IMR-90 (cell line): ENCODE data around the gene OR13J1. TPM values are rescaled to one million over a fixed set of nuclear protein-coding genes. Genes with fewer than 3 reads are reported as not detected.

Experiments
- ATAC-seq: fragments of 200-7000 bp; cut with Tn5 transposase; 2 replicates; pipeline ENCODE4 v1.9.1; 2020; ENCODE audit warnings: low read depth, mild to moderate bottlenecking, moderate library complexity
- BruUV-seq: library from RNA; stranded (reverse); fragments of 400-500 nt; replicated peaks from 2 replicates; lab custom pipeline; 2021; lab: Mats Ljungman, UMichigan
- CTCF ChIA-PET: fragments of 300-600 bp; formaldehyde crosslinking; extraction: SDS; loops from one replicate; lab custom pipeline; 2021; ENCODE audit warnings: antibody characterized with exemption; lab: Yijun Ruan, JAX
- POLR2A ChIA-PET: fragments of 300-600 bp; sonication (Branson Sonifier 250); formaldehyde crosslinking; loops from one replicate; lab custom pipeline; 2022; ENCODE audit warnings: antibody characterized with exemption; ENCODE audit not compliant: unreplicated experiment; lab: Charles Lee
- DNase-seq: peaks from one replicate; pipeline ENCODE4 v3.0.0; 2013
- H2AFZ ChIP-seq: replicated peaks from 2 replicates; pipeline ENCODE3; 2013; ENCODE audit warnings: low read length, mild to moderate bottlenecking; ENCODE audit not compliant: poor library complexity
- H2AK5ac ChIP-seq: 2 replicates; pipeline ENCODE4 v1.6.1; 2013; ENCODE audit warnings: low read depth, low read length, inconsistent platforms
- H2AK9ac ChIP-seq: replicated peaks from 2 replicates; pipeline ENCODE3; 2013; ENCODE audit warnings: mild to moderate bottlenecking, low read depth, low read length, moderate library complexity; ENCODE audit not compliant: poor library complexity
- H2BK120ac ChIP-seq: 2 replicates; pipeline ENCODE4 v1.6.1; 2013; ENCODE audit warnings: low read depth, low read length, inconsistent platforms
- H2BK15ac ChIP-seq: 3 replicates; pipeline ENCODE4 v1.6.1; 2013; ENCODE audit warnings: low read depth, low read length, inconsistent platforms
- H2BK20ac ChIP-seq: 2 replicates; pipeline ENCODE4 v1.6.1; 2013; ENCODE audit warnings: low read depth, mild to moderate bottlenecking, inconsistent platforms, low read length, moderate library complexity
- H2BK5ac ChIP-seq: 2 replicates; pipeline ENCODE4 v1.6.1; 2013; ENCODE audit warnings: mild to moderate bottlenecking, low read depth, low read length, inconsistent platforms; ENCODE audit not compliant: poor library complexity, severe bottlenecking
- H3K14ac ChIP-seq: replicated peaks from 2 replicates; pipeline ENCODE4 v1.6.1; 2013; ENCODE audit warnings: low read depth, low read length, inconsistent platforms
- H3K18ac ChIP-seq: 2 replicates; pipeline ENCODE4 v1.6.1; 2013; ENCODE audit warnings: low read depth, low read length, control low read depth
- H3K23ac ChIP-seq: 2 replicates; pipeline ENCODE4 v1.6.1; 2013; ENCODE audit warnings: low read depth, low read length, inconsistent platforms
- H3K27ac ChIP-seq: 2 replicates; pipeline ENCODE4 v1.5.1; 2013; ENCODE audit warnings: mild to moderate bottlenecking, control low read depth, low read length; ENCODE audit not compliant: insufficient read depth
- H3K27me3 ChIP-seq: 2 replicates; pipeline ENCODE4 v1.6.1; 2013; ENCODE audit warnings: low read length; ENCODE audit not compliant: control insufficient read depth, insufficient read depth
- H3K36me3 ChIP-seq: 2 replicates; pipeline ENCODE4 v1.6.1; 2013; ENCODE audit warnings: low read length, mixed read lengths; ENCODE audit not compliant: control insufficient read depth, insufficient read depth
- H3K4ac ChIP-seq: 2 replicates; pipeline ENCODE4 v1.6.1; 2013; ENCODE audit warnings: low read depth, low read length, inconsistent platforms
- H3K4me1 ChIP-seq: 2 replicates; pipeline ENCODE4 v1.6.1; 2013; ENCODE audit warnings: low read length, mixed read lengths; ENCODE audit not compliant: control insufficient read depth, insufficient read depth
- H3K4me2 ChIP-seq: 2 replicates; pipeline ENCODE4 v1.6.1; 2013; ENCODE audit warnings: low read depth, mild to moderate bottlenecking, control low read depth, low read length, moderate library complexity
- H3K4me3 ChIP-seq: 2 replicates; pipeline ENCODE4 v1.5.1; 2013; ENCODE audit warnings: low read depth, mild to moderate bottlenecking, control low read depth, low read length, moderate library complexity; ENCODE audit not compliant: insufficient read depth
- H3K56ac ChIP-seq: 2 replicates; pipeline ENCODE4 v1.6.1; 2013; ENCODE audit warnings: low read length, inconsistent platforms; ENCODE audit not compliant: insufficient read depth; ENCODE audit errors: extremely low read depth
- H3K79me1 ChIP-seq, 2 experiments: 2 replicates each; pipeline ENCODE4 v1.6.1; 2013; ENCODE audit warnings: low read length in 2 of 2, inconsistent platforms in 1 of 2, low read depth in 1 of 2
- H3K9ac ChIP-seq: 2 replicates; pipeline ENCODE4 v1.6.1; 2013; ENCODE audit warnings: low read depth, low read length, control low read depth
- H3K9me1 ChIP-seq: 2 replicates; pipeline ENCODE4 v1.6.1; 2013; ENCODE audit warnings: low read length, inconsistent platforms; ENCODE audit not compliant: insufficient read depth
- H3K9me3 ChIP-seq: 2 replicates; pipeline ENCODE4 v1.6.1; 2013; ENCODE audit warnings: low read length; ENCODE audit not compliant: control insufficient read depth, insufficient read depth
- H4K20me1 ChIP-seq: 2 replicates; pipeline ENCODE4 v1.6.1; 2013; ENCODE audit warnings: low read length, inconsistent platforms; ENCODE audit not compliant: insufficient read depth
- H4K5ac ChIP-seq: 2 replicates; pipeline ENCODE4 v1.6.1; 2013; ENCODE audit warnings: mild to moderate bottlenecking, low read depth, low read length, control low read depth
- H4K8ac ChIP-seq, 2 experiments: 2 replicates each; pipeline ENCODE4 v1.6.1; 2013; ENCODE audit warnings: low read depth in 2 of 2, low read length in 2 of 2, control low read depth in 1 of 2, inconsistent platforms in 1 of 2
- H4K91ac ChIP-seq: 2 replicates; pipeline ENCODE4 v1.6.1; 2013; ENCODE audit warnings: low read depth, low read length, inconsistent platforms; ENCODE audit not compliant: insufficient read depth
- BHLHE40 ChIP-seq: fragments of 150-350 bp; IDR thresholded peaks from 2 replicates; pipeline ENCODE4 v1.6.1; 2016; ENCODE audit warnings: mild to moderate bottlenecking, low read depth, low read length
- CEBPB ChIP-seq: IDR thresholded peaks from 2 replicates; pipeline ENCODE4 v1.6.1; 2012; ENCODE audit warnings: low read depth, low read length, improper control_type of control experiment
- CHD1 ChIP-seq: IDR thresholded peaks from 2 replicates; pipeline ENCODE4 v1.6.1; 2012; ENCODE audit warnings: low read depth, low read length, improper control_type of control experiment
- FOS ChIP-seq: fragments of 150-350 bp; IDR thresholded peaks from 2 replicates; pipeline ENCODE4 v1.6.1; 2016; ENCODE audit warnings: low read depth, low read length
- MAFK ChIP-seq: IDR thresholded peaks from 2 replicates; pipeline ENCODE4 v1.6.1; 2012; ENCODE audit warnings: low read depth, low read length, improper control_type of control experiment
- MAZ ChIP-seq: IDR thresholded peaks from 2 replicates; pipeline ENCODE4 v1.6.1; 2012; ENCODE audit warnings: low read depth, mild to moderate bottlenecking, low read length, improper control_type of control experiment, moderate library complexity, borderline replicate concordance
- POLR2A ChIP-seq: IDR thresholded peaks from 2 replicates; pipeline ENCODE4 v1.6.1; 2012; ENCODE audit warnings: mild to moderate bottlenecking, low read depth, low read length
- RAD21 ChIP-seq: IDR thresholded peaks from 2 replicates; pipeline ENCODE4 v1.6.1; 2012; ENCODE audit warnings: low read length, improper control_type of control experiment
- RCOR1 ChIP-seq: IDR thresholded peaks from 2 replicates; pipeline ENCODE4 v1.6.1; 2012; ENCODE audit warnings: mild to moderate bottlenecking, low read length, improper control_type of control experiment; ENCODE audit not compliant: insufficient replicate concordance
- RFX5 ChIP-seq: IDR thresholded peaks from 2 replicates; pipeline ENCODE4 v1.8.0; 2012; ENCODE audit warnings: low read depth, mild to moderate bottlenecking, low read length, moderate library complexity
- WGBS, 2 experiments: methylation state at CpG; one replicate each; pipeline versions ENCODE4 v1.1.5 to v1.1.7; 2013; ENCODE audit warnings: missing lambda C conversion rate in 2 of 2; ENCODE audit not compliant: insufficient read length in 1 of 2; ENCODE audit errors: extremely low coverage in 2 of 2; 5-methylcytosine and 5-hydroxymethylcytosine counted together
- dilution Hi-C: fragments of 300-500 bp; cut with HindIII; formaldehyde crosslinking; loops from one replicate; pipeline ENCODE4 v1.14.3; 2018; ENCODE audit warnings: low sequenced_read_pairs; ENCODE audit not compliant: unreplicated experiment
- in situ Hi-C: fragments of 300-500 bp; cut with MboI; formaldehyde crosslinking; loops from 3 replicates; pipeline ENCODE4 v1.14.3; 2019; ENCODE audit warnings: low sequenced_read_pairs, inconsistent platforms, mixed read lengths
- intact Hi-C: fragments of 100-400 bp; cut with micrococcal nuclease; formaldehyde crosslinking; loops from 2 replicates; pipeline ENCODE4 v1.10.0; 2022
- polyA plus RNA-seq, 3 experiments: library from polyadenylated mRNA; depleted of rRNA; stranded (reverse); fragments of >200 nt; gene quantifications; 2 replicates each; pipeline ENCODE4 v1.2.3, GENCODE V29; 2012; ENCODE audit warnings: low replicate concordance in 1 of 3
- total RNA-seq: library from RNA; depleted of rRNA; stranded (reverse); fragments of >200 nt; gene quantifications from 2 replicates; pipeline ENCODE4 v1.2.3, GENCODE V29; 2012
- TF ChIP-seq, protein P1 (sequence below): fragments of 150-350 bp; IDR thresholded peaks from 2 replicates; pipeline ENCODE4 v1.6.1; 2017; ENCODE audit warnings: mild to moderate bottlenecking, antibody characterized with exemption, low read length, low read depth

OR13J1 gene
- total and polyA plus RNA-seq, 2 of the 4 experiments (the other 2 are of a cell fraction), result not detected

DNA sequence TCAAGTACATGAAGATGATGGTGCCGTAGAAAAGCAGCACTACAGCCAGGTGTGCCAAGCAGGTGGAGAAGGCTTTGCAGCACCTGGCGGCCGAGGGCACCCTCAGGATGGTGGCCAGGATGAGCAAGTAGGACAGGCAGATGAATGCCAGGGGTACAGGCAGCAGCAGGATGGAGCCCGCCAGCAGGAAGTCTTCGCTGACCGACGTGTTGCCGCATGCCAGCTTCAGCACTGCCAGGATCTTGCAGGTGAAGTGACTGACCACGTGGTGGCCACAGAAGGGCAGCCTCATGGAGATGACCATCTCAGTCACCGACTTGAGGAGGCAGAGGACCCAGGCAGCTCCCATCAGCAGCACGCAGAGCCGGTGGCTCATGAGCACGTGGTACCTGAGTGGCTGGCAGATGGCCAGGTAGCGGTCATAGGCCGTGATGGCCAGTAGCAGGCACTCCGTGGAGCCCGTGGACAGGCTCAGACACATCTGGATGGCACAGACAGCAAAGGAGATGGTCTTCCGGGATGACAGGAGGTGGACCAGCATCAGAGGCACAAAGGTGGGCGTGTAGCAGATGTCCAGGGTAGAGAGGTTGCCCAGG lies 482 bp downstream of the OR13J1 start:
- Histone ChIP-seq H3K27me3 (peaks cover 6% of the 10 kb centered on the region; the same call in 1 of the 2 replicates), H4K20me1 (no peaks in the 10 kb centered on the region), H3K4me2 (no peak overlapping the region), H3K36me3 (no peaks in the 10 kb centered on the region), H2BK15ac (no peak overlapping the region), H2AFZ (no peak overlapping the region), H3K9ac (no peak overlapping the region), H2BK20ac (no peak overlapping the region), H2AK9ac (peak overlapping the region; percentile 28), H3K23ac (no peak overlapping the region), H4K91ac (no peak overlapping the region), H3K14ac (no peak overlapping the region), H2BK5ac (no peak overlapping the region), H3K9me3 (no peaks in the 10 kb centered on the region), H2BK120ac (no peak overlapping the region), H3K18ac (no peak overlapping the region), H3K4ac (no peak overlapping the region), H3K4me3 (no peak overlapping the region), H3K79me1 (no peaks in the 10 kb centered on the region), H3K4me1 (no peaks in the 10 kb centered on the region), H3K9me1 (0 out of 2 replicates have a peak, but pooled peaks cover 3% of the 10 kb centered on the region), H4K5ac (no peak overlapping the region), H2AK5ac (no peak overlapping the region), H4K8ac (no peak overlapping the region), H3K27ac (no peak overlapping the region), H3K56ac (no peak overlapping the region)
- intact Hi-C loops (no loop called here), dilution Hi-C loops (no loop called here), in situ Hi-C loops (no loop called here)
- ChIA-PET CTCF (interaction anchor here (1.3 kb wide), 2 partner anchors 13 to 80 kb away, joined by 3 to 5 read pairs; no protein-coding TSS in a partner anchor), POLR2A (no interaction called here)
- no TSS peak for BruUV-seq
- DNase-seq, result no peak
- 71% methylated on average over 16 of the region's 19 CpGs; no CpG with 5 or more reads in 1 of the 2 experiments for WGBS, 2 experiments
- no peak for ATAC-seq
- no peak for TF ChIP-seq CHD1
- no peak for TF ChIP-seq POLR2A
- TF ChIP-seq CEBPB, result no peak
- TF ChIP-seq, protein P1, sequence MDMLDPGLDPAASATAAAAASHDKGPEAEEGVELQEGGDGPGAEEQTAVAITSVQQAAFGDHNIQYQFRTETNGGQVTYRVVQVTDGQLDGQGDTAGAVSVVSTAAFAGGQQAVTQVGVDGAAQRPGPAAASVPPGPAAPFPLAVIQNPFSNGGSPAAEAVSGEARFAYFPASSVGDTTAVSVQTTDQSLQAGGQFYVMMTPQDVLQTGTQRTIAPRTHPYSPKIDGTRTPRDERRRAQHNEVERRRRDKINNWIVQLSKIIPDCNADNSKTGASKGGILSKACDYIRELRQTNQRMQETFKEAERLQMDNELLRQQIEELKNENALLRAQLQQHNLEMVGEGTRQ, result no peak
- TF ChIP-seq MAZ, result no peak
- TF ChIP-seq BHLHE40, result no peak
- no peak for TF ChIP-seq MAFK
- TF ChIP-seq FOS, result no peak
- TF ChIP-seq RAD21, result no peak
- no peak for TF ChIP-seq RFX5
- TF ChIP-seq RCOR1, result no peak
